MM.1S (cell line): ENCODE measurements around the gene OR51I2.

Source experiments
- CTCF ChIP-seq: fragments of 300-600 bp; sonication (generic); IDR thresholded peaks from 2 replicates; pipeline ENCODE4 v1.5.1; 2016; ENCODE audit warnings: antibody characterized with exemption, low read length, mixed read lengths
- EZH2phosphoT487 ChIP-seq: fragments of 300-600 bp; sonication (generic); IDR thresholded peaks from 2 replicates; pipeline ENCODE4 v1.6.1; 2018; ENCODE audit warnings: antibody characterized with exemption, low read length

GRCh38 chr11:5505363-5506048, 56.4 kb downstream of the OR51I2 start:
- TF ChIP-seq EZH2phosphoT487 (no peak), CTCF (no peak)
